ENCODE measurements around the gene TLR1.
"Not testable (repeated sequence)": the region's sequence is repeated elsewhere in the genome, so short reads cannot be mapped to it uniquely, and the experiment has no call there.

The TLR1 gene

GRCh38 chr4:38804654-38805295 is at the start of gene TLR1:
TLR1 (minus strand) TSS chr4:38804791; CDS start chr4:38798831, 5,960 bp downstream.
- DNase-seq = peak; percentile 85

DNA sequence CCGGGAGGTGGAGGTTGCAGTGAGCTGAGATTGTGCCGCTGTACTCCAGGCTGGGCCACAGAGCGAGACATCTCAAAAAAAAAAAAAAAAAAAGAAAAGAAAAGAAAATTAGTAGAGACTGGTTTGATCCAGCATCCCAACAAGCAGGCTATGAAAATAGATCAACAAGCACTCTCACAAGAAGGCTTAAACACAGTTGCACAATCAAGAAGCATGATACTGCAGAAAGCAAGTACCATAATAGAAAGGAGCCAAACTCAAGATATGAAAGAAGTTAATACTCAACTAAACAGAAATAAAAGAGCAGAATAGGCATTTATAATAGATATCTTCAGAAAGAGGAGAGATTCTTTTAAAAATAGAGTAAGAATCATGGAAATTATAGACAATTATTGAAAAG is 41.4 kb upstream of the TLR1 start:
- DNase-seq = no peak

DNA sequence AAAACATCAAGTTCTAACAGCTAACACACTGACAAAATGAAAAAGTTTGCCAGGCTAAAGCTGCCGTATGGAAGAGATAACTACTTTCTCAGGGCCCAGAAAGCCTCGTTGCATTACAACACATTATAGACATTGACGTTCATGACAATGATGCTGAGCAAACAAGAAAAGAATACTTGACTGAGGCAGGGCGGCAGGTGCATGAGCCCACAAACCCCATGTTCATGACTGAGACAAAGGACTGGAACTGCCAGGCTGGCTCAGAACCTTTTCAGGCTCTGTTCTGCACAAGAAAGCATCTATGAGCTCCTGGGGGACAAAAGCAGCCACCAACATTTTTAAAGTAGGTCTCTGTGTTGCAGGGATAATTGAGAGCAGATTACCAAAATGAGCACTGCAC is 38.4 kb upstream of the TLR1 start:
- DNase-seq = no peak

GRCh38 chr4:38837849-38838248 is 33.3 kb upstream of the TLR1 start:
- DNase-seq = peak; percentile 16

- no peak for DNase-seq
These were observed 32.7 kb upstream of the TLR1 start for GRCh38 chr4:38837334-38837733.

DNA sequence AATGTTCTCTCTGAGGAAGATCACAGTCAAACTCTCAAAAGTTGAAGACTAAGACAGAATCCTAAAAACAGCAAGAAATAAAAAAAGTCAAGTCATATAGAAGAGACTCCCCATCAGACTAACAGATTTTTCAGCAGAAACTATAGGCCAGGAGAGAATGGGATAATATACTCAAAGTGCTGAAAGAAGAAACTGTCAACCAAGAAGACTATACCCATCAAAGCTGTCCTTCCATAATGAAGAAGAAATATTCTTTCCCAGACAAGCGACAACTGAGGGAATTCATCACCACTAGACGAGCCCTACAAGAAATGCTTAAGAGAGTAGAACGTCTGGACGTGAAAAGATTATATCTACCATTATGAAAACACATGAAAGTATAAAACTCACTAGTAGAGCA is 30.0 kb upstream of the TLR1 start:
- DNase-seq = no peak

- DNase-seq = peak; percentile 26
These were observed 28.3 kb upstream of the TLR1 start for GRCh38 chr4:38832624-38833528.

DNA sequence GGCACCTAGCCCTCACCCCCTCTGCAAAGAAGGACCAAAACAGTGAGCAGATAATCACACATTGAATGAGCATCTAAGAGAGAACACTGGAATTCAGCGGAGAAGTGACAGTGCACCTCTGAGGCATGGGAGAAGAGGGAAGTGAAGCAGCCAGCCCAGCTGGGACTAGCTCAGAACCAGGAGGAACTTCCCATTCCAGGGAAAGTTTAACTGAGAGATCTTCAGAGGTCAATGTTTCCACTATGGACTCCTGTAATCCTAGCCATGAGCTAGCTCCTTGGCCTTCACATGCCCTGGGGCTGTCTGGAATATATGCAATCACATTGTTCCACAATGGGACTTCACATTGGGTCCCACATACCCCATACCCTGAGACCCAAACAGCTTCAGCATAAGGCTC is 27.6 kb upstream of the TLR1 start:
- no peak for DNase-seq

GRCh38 chr4:38831653-38832052 is 27.1 kb upstream of the TLR1 start:
- no peak for DNase-seq

DNA sequence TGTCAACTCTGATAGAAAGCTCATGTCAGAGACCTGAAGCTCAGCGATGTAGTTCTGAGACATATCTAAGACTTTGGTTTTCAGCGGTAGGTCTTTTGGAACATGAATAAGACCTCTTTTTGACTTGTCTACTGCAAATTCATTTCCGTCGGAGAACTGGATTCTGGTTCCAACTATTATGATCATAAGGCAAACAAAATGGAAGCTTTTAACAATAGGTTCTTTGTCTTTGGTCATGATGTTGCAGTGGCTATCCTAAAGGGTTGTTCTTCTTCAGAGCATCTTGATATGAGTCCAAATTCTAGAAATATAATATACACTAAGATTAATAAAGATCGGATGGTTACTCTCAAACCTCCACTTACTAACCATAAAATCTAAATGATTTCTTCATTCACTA is 24.6 kb upstream of the TLR1 start:
- no peak for DNase-seq

DNA sequence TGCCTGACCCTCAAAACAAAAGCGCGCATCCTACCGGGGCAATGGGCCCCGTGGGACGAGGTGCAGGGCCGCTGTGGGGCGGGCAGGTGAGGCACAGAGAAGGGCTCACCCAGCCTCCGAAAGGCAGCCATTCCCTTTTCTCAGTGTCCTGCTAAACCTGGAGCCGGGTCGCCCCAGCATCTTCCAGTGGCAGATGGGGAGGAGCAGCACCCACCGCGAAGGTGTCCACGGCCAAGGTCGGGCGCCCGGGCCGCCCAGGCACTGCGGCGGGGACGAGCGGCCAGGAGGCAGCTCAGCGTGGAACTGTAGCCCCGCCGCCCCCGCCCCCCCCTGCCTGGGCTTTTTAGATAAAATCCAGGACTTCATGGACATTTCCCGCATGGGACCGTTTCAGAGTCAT is 19.2 kb upstream of the TLR1 start:
- DNase-seq = no peak

GRCh38 chr4:38822748-38823303 is 18.2 kb upstream of the TLR1 start:
- DNase-seq = no peak

DNA sequence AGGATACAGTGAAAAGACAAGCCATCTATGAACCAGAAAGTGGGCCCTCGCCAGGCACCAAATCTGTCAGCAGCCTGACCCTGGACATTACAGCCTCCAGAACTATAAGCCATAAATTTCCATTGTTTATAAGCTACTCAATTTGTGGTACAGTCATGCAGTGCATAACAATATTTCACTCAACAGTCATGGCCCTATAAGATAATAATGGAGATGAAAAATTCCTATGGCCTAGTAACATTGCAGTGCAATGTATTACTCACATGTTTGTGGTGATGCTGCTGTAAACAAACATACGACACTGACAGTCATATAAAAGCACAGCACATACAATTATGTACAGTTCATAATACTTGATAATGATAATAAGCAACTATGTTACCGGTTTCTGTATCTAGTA is 17.1 kb upstream of the TLR1 start:
- DNase-seq = no peak

GRCh38 chr4:38820329-38821061 is 15.9 kb upstream of the TLR1 start:
- no peak for DNase-seq

GRCh38 chr4:38819569-38819968 is 15.0 kb upstream of the TLR1 start:
- DNase-seq = no peak

- no peak for DNase-seq
These were observed 13.9 kb upstream of the TLR1 start for GRCh38 chr4:38818441-38818976.

DNA sequence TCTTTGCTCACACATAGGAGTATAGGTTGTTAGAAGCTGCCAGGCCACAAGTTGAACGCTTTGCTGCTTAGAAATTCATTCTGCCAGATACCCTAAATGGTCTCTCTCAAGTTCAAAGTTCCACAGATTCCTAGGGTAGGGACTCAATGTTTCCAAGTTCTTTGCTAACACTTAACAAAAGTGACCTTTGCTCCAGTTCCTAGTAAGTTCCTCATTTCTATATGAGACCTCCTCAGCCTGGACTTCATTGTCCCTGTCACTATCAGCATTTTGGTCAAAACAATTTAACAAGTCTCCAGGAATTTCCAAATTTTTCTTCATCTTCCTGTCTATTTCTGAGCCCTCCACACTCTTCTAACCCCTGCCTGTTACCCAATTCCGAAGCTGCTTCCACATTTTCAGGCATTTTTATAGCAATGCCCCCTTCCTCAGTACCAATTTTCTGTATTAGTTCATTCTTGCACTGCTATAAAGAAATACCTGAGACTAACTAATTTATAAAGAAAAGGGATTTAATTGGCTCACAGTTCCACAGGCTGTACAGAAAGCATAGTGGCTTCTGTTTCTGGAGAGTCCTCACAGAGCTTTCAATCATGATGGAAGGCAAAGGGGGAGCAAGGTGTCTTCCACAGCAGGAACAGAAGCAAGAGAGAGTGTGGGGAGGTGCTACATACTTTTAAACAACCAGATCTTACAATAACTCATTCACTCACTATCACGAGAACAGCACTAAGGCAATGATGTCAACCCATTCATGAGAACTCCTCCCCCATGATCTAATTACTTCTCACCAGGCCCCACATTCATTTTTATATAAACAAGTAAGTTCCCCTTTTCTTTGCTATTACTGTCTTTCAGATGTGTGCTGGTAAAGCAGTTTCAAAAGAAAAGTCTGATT is 11.5 kb upstream of the TLR1 start:
- DNase-seq = peak; percentile 38

GRCh38 chr4:38814386-38814785 is 9.8 kb upstream of the TLR1 start:
- DNase-seq = no peak

DNA sequence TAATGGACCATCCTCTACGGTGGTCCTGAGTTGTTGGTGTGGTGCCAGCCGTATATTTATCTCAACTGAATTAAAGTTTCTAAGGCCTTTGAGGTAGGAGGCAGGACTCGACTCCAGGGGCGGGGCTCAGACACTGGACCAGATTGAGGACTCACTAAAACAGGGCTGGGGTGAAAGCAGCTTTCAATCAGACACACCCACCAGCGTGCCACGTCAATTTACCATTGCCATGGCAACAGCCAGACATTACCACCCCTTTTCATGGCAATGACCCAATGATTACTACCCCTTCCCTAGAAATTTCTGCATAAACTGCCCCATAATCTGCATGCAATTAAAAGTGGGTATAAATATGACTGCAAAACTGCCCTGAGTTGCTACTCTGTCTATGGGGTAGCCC is 6.7 kb upstream of the TLR1 start:
- no peak for DNase-seq

GRCh38 chr4:38807462-38807861 is 2.9 kb upstream of the TLR1 start:
- not testable (repeated sequence) for DNase-seq

GRCh38 chr4:38806251-38806650 is 1.7 kb upstream of the TLR1 start:
- DNase-seq = not testable (repeated sequence)

All from hematopoietic multipotent progenitor cell treated with erythropoietin and hydrocortisone succinate and interleukin-3 and kit ligand, for 6 days (in vitro differentiated cells).